Heart right ventricle (tissue), 16 donors: ENCODE measurements around the gene ZNF652. TPM values are rescaled to one million over a fixed set of nuclear protein-coding genes. Genes with fewer than 3 reads are reported as not detected.

Experiments used
- ATAC-seq, 8 donors: fragments of 200-7000 bp; cut with Tn5 transposase; one replicate each; pipeline ENCODE4 v1.9.1; 2020; ENCODE audit warnings: mild to moderate bottlenecking in 8 of 8, moderate library complexity in 8 of 8, moderate number of reproducible peaks in 1 of 8
- DNase-seq, 2 donors: peaks; one replicate each; pipeline ENCODE4 v3.0.0-alpha.2; 2020
- H3K27ac ChIP-seq, 10 donors: fragments of 200-600 bp; sonication (generic) in 2 of 10; one replicate each; pipeline versions ENCODE4 v1.5.0 to v1.8.0; 2020 to 2022; ENCODE audit warnings: mild to moderate bottlenecking in 3 of 10
- H3K27me3 ChIP-seq, 7 donors: fragments of 200-600 bp; one replicate each; pipeline ENCODE4 v1.8.0; 2021 to 2022; ENCODE audit warnings: mild to moderate bottlenecking in 2 of 7
- H3K36me3 ChIP-seq, 9 donors: fragments of 200-600 bp; sonication (generic) in 1 of 9; one replicate each; pipeline versions ENCODE4 v1.5.0 to v1.8.0; 2020 to 2022; ENCODE audit warnings: mild to moderate bottlenecking in 2 of 9
- H3K4me1 ChIP-seq, 9 donors: fragments of 200-600 bp; sonication (generic) in 1 of 9; one replicate each; pipeline versions ENCODE4 v1.5.0 to v1.8.0; 2020 to 2022; ENCODE audit warnings: mild to moderate bottlenecking in 4 of 9
- H3K4me3 ChIP-seq, 10 donors: fragments of 200-600 bp; sonication (generic) in 2 of 10; one replicate each; pipeline versions ENCODE4 v1.5.0 to v1.8.0; 2020 to 2022; ENCODE audit warnings: mild to moderate bottlenecking in 7 of 10, moderate library complexity in 2 of 10
- H3K9me3 ChIP-seq, 11 donors: fragments of 200-600 bp in 10 of 11; sonication (generic) in 2 of 11; one replicate each; pipeline versions ENCODE4 v1.5.0 to v1.8.0; 2013 to 2022; ENCODE audit warnings: mild to moderate bottlenecking in 2 of 11, control low read depth in 1 of 11, moderate library complexity in 1 of 11
- WGBS, 2 donors: extraction: QIAGEN DNeasy Blood & Tissue Kit; methylation state at CpG; one replicate each; pipeline ENCODE4 v1.1.7; 2013; ENCODE audit warnings: inconsistent platforms in 1 of 2; 5-methylcytosine and 5-hydroxymethylcytosine counted together
- intact Hi-C, 10 donors: fragments of 100-400 bp; cut with DNase I; formaldehyde crosslinking; loops; one replicate each; pipeline versions ENCODE4 v1.11.1 to v1.14.2; 2022
- polyA plus RNA-seq, 2 donors: library from polyadenylated mRNA; stranded (reverse); fragments of 200-250 nt; gene quantifications; one replicate each; pipeline ENCODE4 v1.2.3, GENCODE V29; 2013
- total RNA-seq, 10 donors: library from RNA; stranded (reverse); fragmentation: NEBNext Ultra II Directional in 3 of 10; extraction: Animal tissue kit (Norgen Biotek cat#: 25700) in 3 of 10; gene quantifications; one replicate each; pipeline versions ENCODE4 v1.2.1 to v1.2.4, GENCODE V29; 2021 to 2023
- TF ChIP-seq, protein P1 (sequence below), 9 donors: fragments of 200-600 bp; sonication (generic) in 2 of 9; IDR thresholded peaks; one replicate each; pipeline versions ENCODE4 v1.5.0 to v1.8.0; 2021 to 2022; ENCODE audit warnings: antibody characterized with exemption in 9 of 9, mild to moderate bottlenecking in 5 of 9, moderate library complexity in 1 of 9
- donor health status: Arrhythmogenic right ventricular cardiomyopathy.
- donor health status: ischemic (EF 13 %, LVEDD 7.1; RV severe dilation, severe dysfunction).
- donor health status: healthy with polysubstance abuse.
- donor health status: DM: no; HTN: yes; CAD: no.
- donor health status: DM: no; HTN: no; CAD: no.
- donor health status: ischemic (EF 25% LVEDD 6.9; RV normal size, moderate dysfunction).
- donor health status: ischemic (EF 25% LVEDD 5.7; RV mildly dilated, moderate dysfunction).
- donor health status: healthy.
- donor health status: DM: yes; HTN: yes; CAD: no.
- donor health status: Ischemic cardiomyopathy.
- donor health status: ischemic (EF 35%, LVEDD 5.7; RV mildly dilated, moderate dysfunction).
- donor health status: nonischemic (EF 11% LVEDD 7.7; RV severe dilation, severe dysfunction).
- donor health status: DM: yes; HTN: yes; CAD: no.
- donor health status: PGD.
- donor health status: ischemic (EF 29% LVEDD 5.4; RV normal size, mild dysfunction).
- donor health status: nonischemic (EF 23%, LVEDD 6.1; RV moderate dilation, normal function).

The ZNF652 gene
- total and polyA plus RNA-seq, 12 donors = 5.2 to 35.6 (median 19.6) TPM

DNA sequence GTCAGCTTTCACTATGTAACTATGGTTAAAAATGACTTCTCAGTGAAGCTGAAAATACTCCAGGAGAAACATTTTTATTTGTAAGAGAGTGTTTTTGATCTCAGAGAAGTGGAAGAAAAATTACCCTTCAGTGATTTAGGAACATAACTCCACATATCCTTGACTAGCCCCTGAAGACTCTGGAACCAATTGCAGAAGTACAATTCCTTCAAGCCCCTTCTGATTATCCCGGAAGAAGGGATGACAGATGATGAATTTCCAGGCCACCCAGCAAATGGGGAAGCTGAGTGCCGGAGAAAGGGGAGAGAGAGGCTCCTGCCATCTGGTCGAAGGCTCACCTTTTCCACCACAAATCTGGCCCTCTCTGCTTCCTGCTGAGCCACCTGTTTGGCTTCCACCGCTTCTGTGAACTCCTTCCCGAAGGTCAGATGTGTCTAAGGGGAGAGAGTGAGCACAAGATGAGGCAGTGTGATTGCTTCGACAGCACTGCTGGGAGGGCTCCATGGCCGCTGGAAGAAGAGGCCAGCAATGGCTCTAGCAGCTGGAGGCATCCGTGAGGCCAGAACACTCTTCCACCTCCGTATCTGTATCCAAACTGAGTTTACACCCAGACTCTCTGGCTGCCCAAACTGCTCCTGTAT, 44.5 kb upstream of the ZNF652 start:
- intact Hi-C loops = loop anchor here in 3 of 10 donors (5.0 to 10.0 kb wide), 3 partner anchors 148 to 298 kb away; partner anchors contain the start of gene SLC35B1 (in 1 of the 3)
- WGBS, 2 donors = 93 to 94% methylated on average over 9 of the region's 9 CpGs
- H3K4me3 ChIP-seq = no peak overlapping the region

DNA sequence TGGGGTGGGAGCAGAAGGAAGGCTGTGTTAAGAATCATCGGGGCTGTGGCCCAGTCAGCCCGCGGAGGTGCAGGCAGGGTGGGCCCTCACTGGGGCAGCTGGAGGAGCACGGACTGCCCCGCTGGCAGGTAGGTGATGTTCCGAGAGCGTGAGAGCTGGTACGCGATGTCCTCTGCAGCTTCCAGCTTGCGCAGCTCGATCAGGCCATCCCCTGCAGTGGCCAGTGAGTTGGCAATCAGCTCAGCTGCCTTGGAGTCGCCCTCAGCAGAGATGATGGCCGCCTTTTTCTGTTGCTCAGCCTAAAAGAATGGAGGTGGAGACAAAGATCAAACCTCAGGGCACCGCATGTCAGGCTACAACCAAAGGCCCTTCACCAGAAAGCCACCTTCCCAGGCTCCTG, 42.9 kb upstream of the ZNF652 start:
- peaks cover 0 to 75% (median 58%) of the 10 kb centered on the region in 9 donors for H3K36me3 ChIP-seq
- intact Hi-C loops = loop anchor here in 3 of 10 donors (5.0 to 10.0 kb wide), 3 partner anchors 150 to 300 kb away; partner anchors contain the start of gene SLC35B1 (in 1 of the 3)

More for the DNA sequence above, 44.5 kb upstream of the ZNF652 start:
- H3K27ac ChIP-seq = no peak overlapping the region
- H3K36me3 ChIP-seq = peaks cover 0 to 92% (median 74%) of the 10 kb centered on the region in 9 donors
- no peaks in the 10 kb centered on the region for H3K27me3 ChIP-seq
- DNase-seq = no peak
- ATAC-seq = no peak
- no peaks in the 10 kb centered on the region for H3K9me3 ChIP-seq
- peaks cover 0 to 13% (median 4%) of the 10 kb centered on the region in 9 donors for H3K4me1 ChIP-seq
- TF ChIP-seq, protein P1, sequence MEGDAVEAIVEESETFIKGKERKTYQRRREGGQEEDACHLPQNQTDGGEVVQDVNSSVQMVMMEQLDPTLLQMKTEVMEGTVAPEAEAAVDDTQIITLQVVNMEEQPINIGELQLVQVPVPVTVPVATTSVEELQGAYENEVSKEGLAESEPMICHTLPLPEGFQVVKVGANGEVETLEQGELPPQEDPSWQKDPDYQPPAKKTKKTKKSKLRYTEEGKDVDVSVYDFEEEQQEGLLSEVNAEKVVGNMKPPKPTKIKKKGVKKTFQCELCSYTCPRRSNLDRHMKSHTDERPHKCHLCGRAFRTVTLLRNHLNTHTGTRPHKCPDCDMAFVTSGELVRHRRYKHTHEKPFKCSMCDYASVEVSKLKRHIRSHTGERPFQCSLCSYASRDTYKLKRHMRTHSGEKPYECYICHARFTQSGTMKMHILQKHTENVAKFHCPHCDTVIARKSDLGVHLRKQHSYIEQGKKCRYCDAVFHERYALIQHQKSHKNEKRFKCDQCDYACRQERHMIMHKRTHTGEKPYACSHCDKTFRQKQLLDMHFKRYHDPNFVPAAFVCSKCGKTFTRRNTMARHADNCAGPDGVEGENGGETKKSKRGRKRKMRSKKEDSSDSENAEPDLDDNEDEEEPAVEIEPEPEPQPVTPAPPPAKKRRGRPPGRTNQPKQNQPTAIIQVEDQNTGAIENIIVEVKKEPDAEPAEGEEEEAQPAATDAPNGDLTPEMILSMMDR (IDR thresholded peaks at IDR 0.05) = no peak

GRCh38 chr17:49404361-49404760, 42.3 kb upstream of the ZNF652 start:
- TF ChIP-seq, protein P1 (IDR thresholded peaks at IDR 0.05) = no peak
- intact Hi-C loops = loop anchor here in 2 of 10 donors (10.0 kb wide), 2 partner anchors 150 to 300 kb away; partner anchors contain the start of gene SLC35B1 (in 1 of the 2)
- DNase-seq (no peak), ATAC-seq (no peak)
- Histone ChIP-seq H3K9me3 (no peaks in the 10 kb centered on the region), H3K4me1 (peaks cover 0 to 13% (median 4%) of the 10 kb centered on the region in 9 donors), H3K27ac (peak overlapping the region in 1 of 10 donors; percentile 31), H3K27me3 (no peaks in the 10 kb centered on the region), H3K36me3 (peaks cover 0 to 70% (median 52%) of the 10 kb centered on the region in 9 donors), H3K4me3 (no peak overlapping the region)
- WGBS, 2 donors = 89 to 90% methylated on average over 12 of the region's 12 CpGs

More for the DNA sequence above, 42.9 kb upstream of the ZNF652 start:
- no peak for ATAC-seq
- no peaks in the 10 kb centered on the region for H3K9me3 ChIP-seq
- WGBS, 2 donors = 95 to 96% methylated on average over 14 of the region's 14 CpGs
- TF ChIP-seq, protein P1 (IDR thresholded peaks at IDR 0.05) = no peak
- H3K27ac ChIP-seq = no peak overlapping the region
- H3K27me3 ChIP-seq = no peaks in the 10 kb centered on the region
- no peak overlapping the region for H3K4me3 ChIP-seq
- DNase-seq = no peak
- H3K4me1 ChIP-seq = peaks cover 0 to 13% (median 4%) of the 10 kb centered on the region in 9 donors

GRCh38 chr17:49403514-49404289, 41.7 kb upstream of the ZNF652 start:
- Histone ChIP-seq H3K27me3 (no peaks in the 10 kb centered on the region), H3K9me3 (no peaks in the 10 kb centered on the region), H3K36me3 (peaks cover 0 to 63% (median 46%) of the 10 kb centered on the region in 9 donors), H3K27ac (peak overlapping the region in 1 of 10 donors; percentile 31), H3K4me1 (peaks cover 0 to 12% (median 4%) of the 10 kb centered on the region in 9 donors), H3K4me3 (no peak overlapping the region)
- TF ChIP-seq, protein P1 (IDR thresholded peaks at IDR 0.05) = no peak
- no peak for DNase-seq
- 78 to 84% methylated on average over 10 of the region's 10 CpGs for WGBS, 2 donors
- intact Hi-C loops = loop anchor here in 2 of 10 donors (10.0 kb wide), 2 partner anchors 151 to 301 kb away; partner anchors contain the start of gene SLC35B1 (in 1 of the 2)
- no peak for ATAC-seq
